Measurements from ENCODE around the gene RNASEH2B.

GRCh38 chr13:51003642-51004041 is 94.1 kb downstream of the RNASEH2B start:
- TF ChIP-seq, protein P1, sequence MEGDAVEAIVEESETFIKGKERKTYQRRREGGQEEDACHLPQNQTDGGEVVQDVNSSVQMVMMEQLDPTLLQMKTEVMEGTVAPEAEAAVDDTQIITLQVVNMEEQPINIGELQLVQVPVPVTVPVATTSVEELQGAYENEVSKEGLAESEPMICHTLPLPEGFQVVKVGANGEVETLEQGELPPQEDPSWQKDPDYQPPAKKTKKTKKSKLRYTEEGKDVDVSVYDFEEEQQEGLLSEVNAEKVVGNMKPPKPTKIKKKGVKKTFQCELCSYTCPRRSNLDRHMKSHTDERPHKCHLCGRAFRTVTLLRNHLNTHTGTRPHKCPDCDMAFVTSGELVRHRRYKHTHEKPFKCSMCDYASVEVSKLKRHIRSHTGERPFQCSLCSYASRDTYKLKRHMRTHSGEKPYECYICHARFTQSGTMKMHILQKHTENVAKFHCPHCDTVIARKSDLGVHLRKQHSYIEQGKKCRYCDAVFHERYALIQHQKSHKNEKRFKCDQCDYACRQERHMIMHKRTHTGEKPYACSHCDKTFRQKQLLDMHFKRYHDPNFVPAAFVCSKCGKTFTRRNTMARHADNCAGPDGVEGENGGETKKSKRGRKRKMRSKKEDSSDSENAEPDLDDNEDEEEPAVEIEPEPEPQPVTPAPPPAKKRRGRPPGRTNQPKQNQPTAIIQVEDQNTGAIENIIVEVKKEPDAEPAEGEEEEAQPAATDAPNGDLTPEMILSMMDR (IDR thresholded peaks at IDR 0.05) = no peak
- TF ChIP-seq EZH2 (IDR thresholded peaks at IDR 0.05; ENCODE audit: borderline replicate concordance, insufficient read depth, low read depth, low read length, poor library complexity, severe bottlenecking) = no peak
